HCT116 (cell line): ENCODE measurements around the gene RPTOR. TPM values are rescaled to one million over a fixed set of nuclear protein-coding genes. Genes with fewer than 3 reads are reported as not detected.

Experiments
- ATAC-seq: fragments of 200-7000 bp; cut with Tn5 transposase; 2 replicates; pipeline ENCODE4 v1.9.1; 2020; ENCODE audit warnings: mild to moderate bottlenecking, moderate library complexity
- BruUV-seq: library from RNA; stranded (reverse); fragments of 400-500 nt; replicated peaks from 2 replicates; lab custom pipeline; 2021; lab: Mats Ljungman, UMichigan
- CTCF ChIA-PET: fragments of 300-600 bp; sonication (Branson Sonifier 250); formaldehyde crosslinking; loops from one replicate; lab custom pipeline; 2021; ENCODE audit warnings: antibody characterized with exemption; lab: Charles Lee
- POLR2A ChIA-PET: fragments of 300-600, 350-600 bp; sonication (Branson Sonifier 250); formaldehyde crosslinking; loops from one replicate; lab custom pipeline; 2021; ENCODE audit warnings: antibody characterized with exemption; lab: Charles Lee
- RAD21 ChIA-PET, 2 experiments: fragments of 300-600 bp; sonication (Branson Sonifier 250); formaldehyde crosslinking; loops; one replicate each; lab custom pipeline; 2023; ENCODE audit warnings: low total read pairs in 2 of 2; ENCODE audit not compliant: uncharacterized antibody in 2 of 2, unreplicated experiment in 2 of 2, low non-redundant PET in 1 of 2; lab: Charles Lee
- DNase-seq: peaks from one replicate; pipeline ENCODE4 v3.0.0-alpha.2; 2010; ENCODE audit warnings: low read depth, low spot score
- H2AFZ ChIP-seq: fragments of 200-600 bp; shearing (Covaris generic), sonication (generic); 2 replicates; pipeline ENCODE4 v1.6.1; 2017; ENCODE audit warnings: low read depth, mixed run types, mixed read lengths, antibody characterized with exemption, low read length; ENCODE audit not compliant: poor library complexity, severe bottlenecking
- H3K27ac ChIP-seq: 2 replicates; pipeline ENCODE4 v1.5.1; 2012; ENCODE audit warnings: low read depth, low read length
- H3K27me3 ChIP-seq: fragments of 200-600 bp; sonication (generic); 2 replicates; pipeline ENCODE4 v1.6.1; 2016; ENCODE audit warnings: mixed run types, low read length, mixed read lengths; ENCODE audit not compliant: insufficient read depth
- H3K36me3 ChIP-seq, 2 experiments: fragments of 200-500 bp in 1 of 2; fragments of 200-600 bp in 1 of 2; sonication (Bioruptor generic) in 1 of 2; sonication (generic) in 1 of 2; 2 replicates each; pipeline versions ENCODE4 v1.5.1 to v1.6.1; 2014 to 2016; ENCODE audit warnings: low read length in 2 of 2, inconsistent platforms in 1 of 2, mixed read lengths in 1 of 2, mixed run types in 1 of 2; ENCODE audit not compliant: insufficient read depth in 2 of 2, control insufficient read depth in 1 of 2
- H3K4me1 ChIP-seq, 2 experiments: fragments of 200-600 bp in 1 of 2; sonication (generic) in 1 of 2; 2 replicates each; pipeline versions ENCODE4 v1.5.1 to v1.6.1; 2012 to 2017; ENCODE audit warnings: low read length in 2 of 2, inconsistent platforms in 1 of 2, mild to moderate bottlenecking in 1 of 2, mixed read lengths in 1 of 2, mixed run types in 1 of 2, moderate library complexity in 1 of 2; ENCODE audit not compliant: insufficient read depth in 2 of 2, control insufficient read depth in 1 of 2
- H3K4me2 ChIP-seq: fragments of 200-600 bp; sonication (generic); 2 replicates; pipeline ENCODE4 v1.6.1; 2017; ENCODE audit warnings: mixed run types, low read length, mixed read lengths
- H3K4me3 ChIP-seq, 2 experiments: fragments of 200-600 bp in 1 of 2; sonication (generic) in 1 of 2; replicated peaks in 1 of 2; 2 replicates each; pipeline ENCODE4 v1.5.1; 2011 to 2016; ENCODE audit warnings: low read length in 2 of 2, control low read depth in 1 of 2, low read depth in 1 of 2, mild to moderate bottlenecking in 1 of 2, mixed read lengths in 1 of 2, mixed run types in 1 of 2
- H3K79me2 ChIP-seq: fragments of 200-600 bp; sonication (generic); 2 replicates; pipeline ENCODE4 v1.6.1; 2017; ENCODE audit warnings: mild to moderate bottlenecking, mixed run types, low read length, moderate library complexity, mixed read lengths; ENCODE audit not compliant: insufficient read depth
- H3K9ac ChIP-seq: fragments of 200-600 bp; sonication (generic); 2 replicates; pipeline ENCODE4 v1.6.1; 2016; ENCODE audit warnings: low read length, mixed read lengths
- H3K9me2 ChIP-seq: fragments of 200-600 bp; sonication (generic), shearing (Covaris generic); 2 replicates; pipeline ENCODE4 v1.6.1; 2017; ENCODE audit warnings: mixed run types, mild to moderate bottlenecking, moderate library complexity; ENCODE audit not compliant: insufficient read depth
- H3K9me3 ChIP-seq, 2 experiments: fragments of 200-500 bp in 1 of 2; fragments of 200-600 bp in 1 of 2; sonication (Bioruptor generic) in 1 of 2; sonication (generic) in 1 of 2; 2 replicates each; pipeline ENCODE4 v1.6.1; 2014 to 2017; ENCODE audit warnings: low read length in 2 of 2, mixed read lengths in 2 of 2, inconsistent platforms in 1 of 2, low read depth in 1 of 2, mild to moderate bottlenecking in 1 of 2, mixed run types in 1 of 2, moderate library complexity in 1 of 2; ENCODE audit not compliant: control insufficient read depth in 1 of 2, insufficient read depth in 1 of 2
- H4K20me1 ChIP-seq: fragments of 200-600 bp; sonication (generic), shearing (Covaris generic); 2 replicates; pipeline ENCODE4 v1.6.1; 2017; ENCODE audit warnings: mixed run types, mild to moderate bottlenecking, moderate library complexity; ENCODE audit not compliant: insufficient read depth
- ATF3 ChIP-seq: IDR thresholded peaks from 2 replicates; pipeline ENCODE4 v1.6.1; 2012
- CBX3 ChIP-seq: IDR thresholded peaks from 2 replicates; pipeline ENCODE4 v1.6.1; 2012; ENCODE audit warnings: low read depth
- CEBPB ChIP-seq: IDR thresholded peaks from 2 replicates; pipeline ENCODE4 v1.6.1; 2012; ENCODE audit warnings: low read depth
- EGR1 ChIP-seq: IDR thresholded peaks from 2 replicates; pipeline ENCODE4 v1.6.1; 2012; ENCODE audit warnings: low read depth
- MAX ChIP-seq: IDR thresholded peaks from 2 replicates; pipeline ENCODE4 v1.6.1; 2012
- POLR2AphosphoS5 ChIP-seq: IDR thresholded peaks from 2 replicates; pipeline ENCODE4 v1.6.1; 2011; ENCODE audit warnings: mild to moderate bottlenecking, low read depth, low read length, moderate library complexity
- RAD21 ChIP-seq: IDR thresholded peaks from 2 replicates; pipeline ENCODE4 v1.6.1; 2012; ENCODE audit warnings: low read depth, mild to moderate bottlenecking
- SP1 ChIP-seq: IDR thresholded peaks from 2 replicates; pipeline ENCODE4 v1.6.1; 2012; ENCODE audit warnings: low read depth
- SRF ChIP-seq: IDR thresholded peaks from 2 replicates; pipeline ENCODE4 v1.6.1; 2012; ENCODE audit warnings: low read depth
- TCF7L2 ChIP-seq: IDR thresholded peaks from 2 replicates; pipeline ENCODE4 v1.7.0; 2011; ENCODE audit warnings: borderline replicate concordance, inconsistent platforms; ENCODE audit not compliant: insufficient read depth, insufficient read length; ENCODE audit errors: extremely low read depth
- YY1 ChIP-seq: IDR thresholded peaks from 2 replicates; pipeline ENCODE4 v1.6.1; 2011; ENCODE audit warnings: low read length, low read depth, moderate library complexity, mild to moderate bottlenecking; ENCODE audit not compliant: insufficient replicate concordance; ENCODE audit errors: extremely low read depth
- ZFX ChIP-seq: fragments of 450-650 bp; IDR thresholded peaks from 2 replicates; pipeline ENCODE4 v1.6.1; 2017
- intact Hi-C: fragments of 100-400 bp; cut with micrococcal nuclease; formaldehyde crosslinking; loops from 2 replicates; pipeline ENCODE4 v1.10.0; 2022
- total RNA-seq: library from RNA; stranded (reverse); gene quantifications from one replicate; pipeline ENCODE4 v1.2.1, GENCODE V29; 2021; ENCODE audit not compliant: unreplicated experiment
- TF ChIP-seq, protein P1 (sequence below): IDR thresholded peaks from 2 replicates; pipeline ENCODE4 v1.6.1; 2011; ENCODE audit warnings: mild to moderate bottlenecking, low read length, moderate library complexity; ENCODE audit not compliant: insufficient replicate concordance; ENCODE audit errors: extremely low read depth
- TF ChIP-seq, protein P2 (sequence below): IDR thresholded peaks from 2 replicates; pipeline ENCODE4 v1.6.1; 2012; ENCODE audit warnings: low read depth

RPTOR gene
- total RNA-seq, 1 experiment from 2014 or later = 69.5 TPM

DNA sequence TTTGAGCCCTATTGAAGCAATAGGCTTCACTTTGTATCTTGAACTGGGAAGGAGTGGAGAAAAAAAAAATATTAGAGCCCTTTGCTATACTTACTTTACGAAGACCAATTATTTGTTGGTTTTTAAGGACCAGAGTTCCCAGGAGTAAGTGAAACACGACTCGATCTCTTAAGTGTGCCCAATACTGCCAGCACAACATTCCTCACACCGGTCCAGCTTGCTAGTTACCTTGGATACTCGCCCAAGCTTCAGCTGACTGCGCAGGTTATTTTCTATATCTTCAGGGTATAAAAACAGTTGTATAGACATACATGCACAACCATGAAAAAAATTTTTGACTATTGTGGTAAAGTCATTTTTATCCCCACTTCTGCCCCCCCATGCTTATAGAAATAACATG lies 72.1 kb downstream of the RPTOR start:
- no peak overlapping the region for H3K27ac ChIP-seq
- ATAC-seq = no peak
- no peaks in the 10 kb centered on the region for H3K9me2 ChIP-seq
- RAD21 ChIA-PET = no interaction called here
- no peak overlapping the region for H3K9ac ChIP-seq
- intact Hi-C loops = no loop called here
- no peaks in the 10 kb centered on the region for H3K36me3 ChIP-seq
- no TSS peak for BruUV-seq
- no peaks in the 10 kb centered on the region; the same call in none of the 2 replicates for H3K79me2 ChIP-seq
- no peaks in the 10 kb centered on the region for H3K27me3 ChIP-seq
- H2AFZ ChIP-seq = no peak overlapping the region
- H4K20me1 ChIP-seq = no peaks in the 10 kb centered on the region; the same call in 1 of the 2 replicates
- no peak for TF ChIP-seq SP1
- no peak for TF ChIP-seq CEBPB
- TF ChIP-seq YY1 = no peak
- TF ChIP-seq EGR1 = no peak
- no peak for TF ChIP-seq CBX3
- TF ChIP-seq, protein P1, sequence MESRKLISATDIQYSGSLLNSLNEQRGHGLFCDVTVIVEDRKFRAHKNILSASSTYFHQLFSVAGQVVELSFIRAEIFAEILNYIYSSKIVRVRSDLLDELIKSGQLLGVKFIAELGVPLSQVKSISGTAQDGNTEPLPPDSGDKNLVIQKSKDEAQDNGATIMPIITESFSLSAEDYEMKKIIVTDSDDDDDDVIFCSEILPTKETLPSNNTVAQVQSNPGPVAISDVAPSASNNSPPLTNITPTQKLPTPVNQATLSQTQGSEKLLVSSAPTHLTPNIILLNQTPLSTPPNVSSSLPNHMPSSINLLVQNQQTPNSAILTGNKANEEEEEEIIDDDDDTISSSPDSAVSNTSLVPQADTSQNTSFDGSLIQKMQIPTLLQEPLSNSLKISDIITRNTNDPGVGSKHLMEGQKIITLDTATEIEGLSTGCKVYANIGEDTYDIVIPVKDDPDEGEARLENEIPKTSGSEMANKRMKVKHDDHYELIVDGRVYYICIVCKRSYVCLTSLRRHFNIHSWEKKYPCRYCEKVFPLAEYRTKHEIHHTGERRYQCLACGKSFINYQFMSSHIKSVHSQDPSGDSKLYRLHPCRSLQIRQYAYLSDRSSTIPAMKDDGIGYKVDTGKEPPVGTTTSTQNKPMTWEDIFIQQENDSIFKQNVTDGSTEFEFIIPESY = no peak
- TF ChIP-seq, protein P2, sequence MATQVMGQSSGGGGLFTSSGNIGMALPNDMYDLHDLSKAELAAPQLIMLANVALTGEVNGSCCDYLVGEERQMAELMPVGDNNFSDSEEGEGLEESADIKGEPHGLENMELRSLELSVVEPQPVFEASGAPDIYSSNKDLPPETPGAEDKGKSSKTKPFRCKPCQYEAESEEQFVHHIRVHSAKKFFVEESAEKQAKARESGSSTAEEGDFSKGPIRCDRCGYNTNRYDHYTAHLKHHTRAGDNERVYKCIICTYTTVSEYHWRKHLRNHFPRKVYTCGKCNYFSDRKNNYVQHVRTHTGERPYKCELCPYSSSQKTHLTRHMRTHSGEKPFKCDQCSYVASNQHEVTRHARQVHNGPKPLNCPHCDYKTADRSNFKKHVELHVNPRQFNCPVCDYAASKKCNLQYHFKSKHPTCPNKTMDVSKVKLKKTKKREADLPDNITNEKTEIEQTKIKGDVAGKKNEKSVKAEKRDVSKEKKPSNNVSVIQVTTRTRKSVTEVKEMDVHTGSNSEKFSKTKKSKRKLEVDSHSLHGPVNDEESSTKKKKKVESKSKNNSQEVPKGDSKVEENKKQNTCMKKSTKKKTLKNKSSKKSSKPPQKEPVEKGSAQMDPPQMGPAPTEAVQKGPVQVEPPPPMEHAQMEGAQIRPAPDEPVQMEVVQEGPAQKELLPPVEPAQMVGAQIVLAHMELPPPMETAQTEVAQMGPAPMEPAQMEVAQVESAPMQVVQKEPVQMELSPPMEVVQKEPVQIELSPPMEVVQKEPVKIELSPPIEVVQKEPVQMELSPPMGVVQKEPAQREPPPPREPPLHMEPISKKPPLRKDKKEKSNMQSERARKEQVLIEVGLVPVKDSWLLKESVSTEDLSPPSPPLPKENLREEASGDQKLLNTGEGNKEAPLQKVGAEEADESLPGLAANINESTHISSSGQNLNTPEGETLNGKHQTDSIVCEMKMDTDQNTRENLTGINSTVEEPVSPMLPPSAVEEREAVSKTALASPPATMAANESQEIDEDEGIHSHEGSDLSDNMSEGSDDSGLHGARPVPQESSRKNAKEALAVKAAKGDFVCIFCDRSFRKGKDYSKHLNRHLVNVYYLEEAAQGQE = no peak
- no peak for TF ChIP-seq SRF
- no peak for TF ChIP-seq MAX
- TF ChIP-seq RAD21 = no peak
- no peak for TF ChIP-seq POLR2AphosphoS5
- TF ChIP-seq ATF3 = no peak
- no peak for TF ChIP-seq ZFX
- TF ChIP-seq TCF7L2 = no peak
- TF ChIP-seq, all 23 proteins: peak for 0
- Histone ChIP-seq H3K4me2 (no peak overlapping the region), H3K4me3 (no peak overlapping the region), H3K4me1 (peaks cover 0 to 14% of the 10 kb centered on the region in 2 experiments; a peak in 3 of 4 replicates), H3K9me3 (no peaks in the 10 kb centered on the region)
- DNase-seq = no peak
- ChIA-PET POLR2A (no interaction called here), CTCF (interaction anchor here (0.8 kb wide), 1 partner anchor 33 kb away, joined by 4 read pairs; no protein-coding TSS in a partner anchor)
